ENCODE measurements around the gene RHBDF2.

DNA sequence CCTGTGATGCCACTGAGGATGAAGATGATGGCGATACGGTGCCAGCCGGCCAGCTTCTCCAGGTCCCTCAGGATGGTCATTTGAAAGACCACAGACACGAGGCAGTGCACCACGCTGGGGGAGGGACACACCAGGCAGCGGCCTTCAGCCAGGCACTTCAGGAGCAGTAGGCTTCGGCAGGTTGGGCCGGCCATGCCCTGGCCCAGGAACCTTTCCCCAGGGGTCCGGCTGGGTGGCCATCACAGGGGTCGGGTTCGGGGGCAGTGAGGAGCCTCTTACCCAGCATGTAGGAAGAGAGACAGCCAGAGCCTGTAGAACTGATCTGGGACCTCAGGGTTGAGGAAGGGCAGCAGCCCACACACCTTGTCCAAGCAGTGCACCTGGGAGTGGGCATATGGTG, 28.5 kb downstream of the RHBDF2 start:
- TF ChIP-seq EZH2 (IDR thresholded peaks at IDR 0.05; ENCODE audit: insufficient read depth, low read length) = no peak
- TF ChIP-seq, protein P1, sequence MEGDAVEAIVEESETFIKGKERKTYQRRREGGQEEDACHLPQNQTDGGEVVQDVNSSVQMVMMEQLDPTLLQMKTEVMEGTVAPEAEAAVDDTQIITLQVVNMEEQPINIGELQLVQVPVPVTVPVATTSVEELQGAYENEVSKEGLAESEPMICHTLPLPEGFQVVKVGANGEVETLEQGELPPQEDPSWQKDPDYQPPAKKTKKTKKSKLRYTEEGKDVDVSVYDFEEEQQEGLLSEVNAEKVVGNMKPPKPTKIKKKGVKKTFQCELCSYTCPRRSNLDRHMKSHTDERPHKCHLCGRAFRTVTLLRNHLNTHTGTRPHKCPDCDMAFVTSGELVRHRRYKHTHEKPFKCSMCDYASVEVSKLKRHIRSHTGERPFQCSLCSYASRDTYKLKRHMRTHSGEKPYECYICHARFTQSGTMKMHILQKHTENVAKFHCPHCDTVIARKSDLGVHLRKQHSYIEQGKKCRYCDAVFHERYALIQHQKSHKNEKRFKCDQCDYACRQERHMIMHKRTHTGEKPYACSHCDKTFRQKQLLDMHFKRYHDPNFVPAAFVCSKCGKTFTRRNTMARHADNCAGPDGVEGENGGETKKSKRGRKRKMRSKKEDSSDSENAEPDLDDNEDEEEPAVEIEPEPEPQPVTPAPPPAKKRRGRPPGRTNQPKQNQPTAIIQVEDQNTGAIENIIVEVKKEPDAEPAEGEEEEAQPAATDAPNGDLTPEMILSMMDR (IDR thresholded peaks at IDR 0.05; ENCODE audit: insufficient read depth, low read depth, low read length) = no peak
